Peyer's patch (tissue), 4 donors: ENCODE data around the gene SRGAP1.

ENCODE experiments used
- CTCF ChIP-seq, 6 experiments: fragments of 450-650 bp in 4 of 6; fragments of 200-600 bp in 2 of 6; sonication (generic) in 1 of 6; IDR thresholded peaks; one replicate each; pipeline ENCODE4 v1.5.1; 2017 to 2019; ENCODE audit warnings: antibody characterized with exemption in 6 of 6, mild to moderate bottlenecking in 3 of 6, moderate library complexity in 1 of 6
- POLR2A ChIP-seq, 2 donors: fragments of 450-650 bp; IDR thresholded peaks; one replicate each; pipeline ENCODE4 v1.5.1; 2017; ENCODE audit warnings: antibody characterized with exemption in 2 of 2, mild to moderate bottlenecking in 2 of 2, moderate library complexity in 2 of 2

- no peak for TF ChIP-seq CTCF (IDR thresholded peaks at IDR 0.05)
- no peak for TF ChIP-seq POLR2A (IDR thresholded peaks at IDR 0.05)
These were observed 56.7 kb downstream of the SRGAP1 start for GRCh38 chr12:63900922-63901793.
